ENCODE measurements around the gene ZNF226.
"Not testable (repeated sequence)": the region's sequence is repeated elsewhere in the genome, so short reads cannot be mapped to it uniquely, and the experiment has no call there.

The ZNF226 gene

DNA sequence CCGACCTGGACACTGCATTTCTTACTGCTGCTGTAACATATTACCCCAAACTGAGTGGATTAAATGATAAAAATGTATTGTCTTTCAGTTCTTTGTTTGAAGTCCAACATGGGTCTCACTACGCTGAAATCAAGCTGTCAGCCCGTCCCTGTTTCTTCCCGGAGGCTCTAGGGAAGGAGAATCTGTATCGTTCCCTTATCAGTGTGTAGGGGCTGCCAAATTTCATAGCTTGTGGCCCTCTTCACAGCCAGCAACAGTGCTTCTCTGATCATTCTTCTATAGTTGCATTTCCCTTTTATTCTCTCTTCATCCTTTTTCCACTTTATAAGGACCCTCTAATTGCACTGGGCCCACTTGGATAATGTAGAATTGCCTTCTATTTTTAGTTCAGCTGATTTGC lies 13.4 kb upstream of the ZNF226 start:
- H3K27ac ChIP-seq: no peak overlapping the region
- ChIA-PET CTCF (interaction anchor here (0.6 kb wide), 1 partner anchor 349 kb away, joined by 3 read pairs; no protein-coding TSS in a partner anchor), POLR2A (ENCODE audit: low non-redundant PET) (no interaction called here)
- DNase-seq (ENCODE audit: low spot score): no peak
- no peak for TF ChIP-seq CTCF (conservative IDR thresholded peaks at IDR 0.05; ENCODE audit: low read depth)

GRCh38 chr19:44156475-44156874 lies 8.4 kb upstream of the ZNF226 start:
- TF ChIP-seq CTCF (conservative IDR thresholded peaks at IDR 0.05; ENCODE audit: low read depth): no peak
- no peak for DNase-seq (ENCODE audit: low spot score)
- CTCF ChIA-PET: no interaction called here
- no peak overlapping the region for H3K27ac ChIP-seq
- POLR2A ChIA-PET (ENCODE audit: low non-redundant PET): no interaction called here

DNA sequence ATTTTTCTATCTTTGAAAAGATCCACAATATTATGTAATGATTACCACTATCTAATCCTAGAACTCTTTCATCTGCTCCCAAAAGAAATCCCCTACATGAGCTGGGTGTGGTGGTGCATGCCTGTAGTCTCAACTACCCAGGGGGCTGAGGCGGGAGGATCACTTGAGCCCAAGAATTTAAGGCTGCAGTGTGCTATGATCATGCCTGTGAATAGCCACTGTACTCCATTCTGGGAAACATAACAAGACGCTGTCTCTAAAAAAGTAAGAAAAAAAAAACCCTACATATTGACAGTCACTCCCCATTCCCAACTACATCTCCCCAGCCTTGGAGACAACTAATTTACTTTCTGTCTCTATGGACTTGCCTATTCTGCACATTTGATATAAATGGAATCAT lies 1.1 kb upstream of the ZNF226 start:
- POLR2A ChIA-PET (ENCODE audit: low non-redundant PET): interaction anchor here (0.5 to 0.8 kb wide), 2 partner anchors 11 to 179 kb away, joined by 3 read pairs; no protein-coding TSS in a partner anchor
- CTCF ChIA-PET: interaction anchor here (0.6 kb wide), 1 partner anchor 211 kb away, joined by 4 read pairs; no protein-coding TSS in a partner anchor
- H3K27ac ChIP-seq: no peak overlapping the region
- no peak for DNase-seq (ENCODE audit: low spot score)
- TF ChIP-seq CTCF (conservative IDR thresholded peaks at IDR 0.05; ENCODE audit: low read depth): no peak

GRCh38 chr19:44164327-44164672 lies 600 bp upstream of the ZNF226 start:
- no peak for TF ChIP-seq CTCF (conservative IDR thresholded peaks at IDR 0.05; ENCODE audit: low read depth)
- POLR2A ChIA-PET (ENCODE audit: low non-redundant PET): interaction anchor here (0.5 to 0.8 kb wide), 2 partner anchors 11 to 179 kb away, joined by 3 read pairs; no protein-coding TSS in a partner anchor
- H3K27ac ChIP-seq: no peak overlapping the region
- no peak for DNase-seq (ENCODE audit: low spot score)
- CTCF ChIA-PET: no interaction called here

- CTCF ChIA-PET; POLR2A ChIA-PET (ENCODE audit: low non-redundant PET); DNase-seq (ENCODE audit: low spot score); H3K27ac ChIP-seq: not testable (repeated sequence)
Observed at GRCh38 chr19:44170660-44171059, 5.8 kb downstream of the ZNF226 start.

DNA sequence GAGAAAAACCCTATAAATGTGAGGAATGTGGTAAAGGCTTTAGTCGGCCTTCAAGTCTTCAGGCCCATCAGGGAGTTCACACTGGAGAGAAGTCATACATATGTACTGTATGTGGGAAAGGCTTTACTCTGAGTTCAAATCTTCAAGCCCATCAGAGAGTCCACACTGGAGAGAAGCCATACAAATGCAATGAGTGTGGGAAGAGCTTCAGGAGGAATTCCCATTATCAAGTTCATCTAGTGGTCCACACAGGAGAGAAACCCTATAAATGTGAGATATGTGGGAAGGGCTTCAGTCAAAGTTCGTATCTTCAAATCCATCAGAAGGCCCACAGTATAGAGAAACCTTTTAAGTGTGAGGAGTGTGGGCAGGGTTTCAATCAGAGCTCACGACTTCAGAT lies 11.7 kb downstream of the ZNF226 start:
- ChIA-PET CTCF (interaction anchor here (0.6 kb wide), 1 partner anchor 42 kb away, joined by 4 read pairs; no protein-coding TSS in a partner anchor), POLR2A (ENCODE audit: low non-redundant PET) (no interaction called here)
- H3K27ac ChIP-seq: no peak overlapping the region
- no peak for TF ChIP-seq CTCF (conservative IDR thresholded peaks at IDR 0.05; ENCODE audit: low read depth)
- no peak for DNase-seq (ENCODE audit: low spot score)

DNA sequence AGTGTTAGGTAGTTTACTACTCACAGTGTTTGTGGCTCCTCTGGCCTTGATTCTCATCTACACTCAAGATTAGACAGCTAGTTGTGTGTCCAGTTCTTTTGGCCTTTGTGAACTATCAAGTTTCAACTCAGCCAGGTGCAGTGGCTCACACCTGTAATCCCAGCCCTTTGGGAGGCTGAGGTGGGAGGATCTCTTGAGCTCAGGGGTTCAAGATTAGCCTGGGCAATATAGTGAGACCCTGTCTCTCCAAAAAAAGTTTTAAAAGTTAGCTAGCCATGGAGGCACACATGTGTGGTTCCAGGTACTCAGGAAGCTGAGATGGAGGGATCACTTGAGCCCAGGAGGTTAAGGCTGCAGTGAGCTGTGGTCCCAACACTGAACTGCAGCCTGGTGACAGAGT lies 16.1 kb downstream of the ZNF226 start:
- DNase-seq (ENCODE audit: low spot score): no peak
- no peak overlapping the region for H3K27ac ChIP-seq
- TF ChIP-seq CTCF (conservative IDR thresholded peaks at IDR 0.05; ENCODE audit: low read depth): no peak
- POLR2A ChIA-PET (ENCODE audit: low non-redundant PET): no interaction called here
- CTCF ChIA-PET: no interaction called here
